ENCODE measurements around the gene RAB31. TPM values are rescaled to one million over a fixed set of nuclear protein-coding genes. Genes with fewer than 3 reads are reported as not detected.

The RAB31 gene
- total and polyA plus RNA-seq, 2 of the 13 experiments (the other 11 are each of a cell fraction or from before 2014, with no cell fraction given): 1.1 to 1.7 TPM

DNA sequence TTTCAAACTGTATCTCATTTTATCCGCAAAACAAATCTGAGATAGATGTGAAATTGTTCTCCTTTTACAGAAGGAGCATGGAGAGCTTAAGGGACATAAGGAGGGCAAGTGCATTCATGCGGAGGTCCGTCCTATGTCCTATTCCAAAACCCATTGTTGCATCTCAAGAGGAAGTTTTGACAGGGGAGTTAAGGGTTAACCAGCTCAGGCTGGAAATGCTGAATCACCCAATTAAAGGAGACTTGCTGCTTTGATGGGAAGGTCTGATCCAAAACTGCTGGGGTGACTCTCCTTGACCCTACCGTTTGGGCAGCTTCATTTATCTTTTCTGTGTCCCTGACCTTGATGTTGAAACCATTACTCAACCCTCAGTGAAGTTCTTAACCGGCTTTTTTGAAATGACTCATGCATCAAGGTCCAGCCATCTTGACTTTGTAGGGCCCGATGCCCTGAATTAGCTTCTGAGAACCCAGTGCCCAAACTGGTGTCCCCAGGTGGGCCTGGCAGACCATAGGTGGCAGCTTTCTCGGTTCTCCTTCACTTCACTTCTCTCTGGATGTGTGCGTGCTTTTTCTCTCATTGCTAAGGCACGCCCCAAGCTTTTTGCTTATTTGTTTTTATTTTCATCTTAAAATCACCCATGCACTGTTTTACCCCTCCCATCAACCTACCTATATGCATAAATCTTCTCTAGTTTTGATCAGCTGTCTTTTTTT, 161.8 kb downstream of the RAB31 start (continued):
- TF ChIP-seq XRCC5 (optimal IDR thresholded peaks at IDR 0.05; ENCODE audit: low read length) (no peak), ZNF746 (CRISPR knock-in tag; IDR thresholded peaks at IDR 0.05) (no peak), SMARCC2 (IDR thresholded peaks at IDR 0.05) (no peak), ZIK1 (CRISPR knock-in tag; IDR thresholded peaks at IDR 0.05; ENCODE audit: borderline replicate concordance, low read depth) (no peak), ZNF615 (CRISPR knock-in tag; IDR thresholded peaks at IDR 0.05; ENCODE audit: borderline replicate concordance) (0 out of 2 replicates have a peak, but pooled peaks have one; percentile 36), SETDB1 (CRISPR knock-in tag; IDR thresholded peaks at IDR 0.05; ENCODE audit: borderline replicate concordance) (no peak), ZNF776 (CRISPR knock-in tag; IDR thresholded peaks at IDR 0.05) (no peak), CCAR2 (optimal IDR thresholded peaks at IDR 0.05; ENCODE audit: low read depth, low read length) (no peak), ZNF225 (CRISPR knock-in tag; IDR thresholded peaks at IDR 0.05) (no peak), ZNF557 (CRISPR knock-in tag; IDR thresholded peaks at IDR 0.05) (no peak), PHF8 (CRISPR knock-in tag; IDR thresholded peaks at IDR 0.05) (no peak; the same call in 1 of the 2 replicates), U2AF2 (IDR thresholded peaks at IDR 0.05; ENCODE audit: low read depth, low read length) (no peak), ZFAT (CRISPR knock-in tag; conservative IDR thresholded peaks at IDR 0.05) (no peak), CHD2 (IDR thresholded peaks at IDR 0.05; ENCODE audit: low read depth, low read length) (no peak)
- TF ChIP-seq, protein P1, sequence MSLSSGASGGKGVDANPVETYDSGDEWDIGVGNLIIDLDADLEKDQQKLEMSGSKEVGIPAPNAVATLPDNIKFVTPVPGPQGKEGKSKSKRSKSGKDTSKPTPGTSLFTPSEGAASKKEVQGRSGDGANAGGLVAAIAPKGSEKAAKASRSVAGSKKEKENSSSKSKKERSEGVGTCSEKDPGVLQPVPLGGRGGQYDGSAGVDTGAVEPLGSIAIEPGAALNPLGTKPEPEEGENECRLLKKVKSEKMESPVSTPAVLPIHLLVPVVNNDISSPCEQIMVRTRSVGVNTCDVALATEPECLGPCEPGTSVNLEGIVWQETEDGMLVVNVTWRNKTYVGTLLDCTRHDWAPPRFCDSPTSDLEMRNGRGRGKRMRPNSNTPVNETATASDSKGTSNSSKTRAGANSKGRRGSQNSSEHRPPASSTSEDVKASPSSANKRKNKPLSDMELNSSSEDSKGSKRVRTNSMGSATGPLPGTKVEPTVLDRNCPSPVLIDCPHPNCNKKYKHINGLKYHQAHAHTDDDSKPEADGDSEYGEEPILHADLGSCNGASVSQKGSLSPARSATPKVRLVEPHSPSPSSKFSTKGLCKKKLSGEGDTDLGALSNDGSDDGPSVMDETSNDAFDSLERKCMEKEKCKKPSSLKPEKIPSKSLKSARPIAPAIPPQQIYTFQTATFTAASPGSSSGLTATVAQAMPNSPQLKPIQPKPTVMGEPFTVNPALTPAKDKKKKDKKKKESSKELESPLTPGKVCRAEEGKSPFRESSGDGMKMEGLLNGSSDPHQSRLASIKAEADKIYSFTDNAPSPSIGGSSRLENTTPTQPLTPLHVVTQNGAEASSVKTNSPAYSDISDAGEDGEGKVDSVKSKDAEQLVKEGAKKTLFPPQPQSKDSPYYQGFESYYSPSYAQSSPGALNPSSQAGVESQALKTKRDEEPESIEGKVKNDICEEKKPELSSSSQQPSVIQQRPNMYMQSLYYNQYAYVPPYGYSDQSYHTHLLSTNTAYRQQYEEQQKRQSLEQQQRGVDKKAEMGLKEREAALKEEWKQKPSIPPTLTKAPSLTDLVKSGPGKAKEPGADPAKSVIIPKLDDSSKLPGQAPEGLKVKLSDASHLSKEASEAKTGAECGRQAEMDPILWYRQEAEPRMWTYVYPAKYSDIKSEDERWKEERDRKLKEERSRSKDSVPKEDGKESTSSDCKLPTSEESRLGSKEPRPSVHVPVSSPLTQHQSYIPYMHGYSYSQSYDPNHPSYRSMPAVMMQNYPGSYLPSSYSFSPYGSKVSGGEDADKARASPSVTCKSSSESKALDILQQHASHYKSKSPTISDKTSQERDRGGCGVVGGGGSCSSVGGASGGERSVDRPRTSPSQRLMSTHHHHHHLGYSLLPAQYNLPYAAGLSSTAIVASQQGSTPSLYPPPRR (CRISPR knock-in tag; IDR thresholded peaks at IDR 0.05; ENCODE audit: borderline replicate concordance): peak; percentile 73; the same call in 1 of the 2 replicates
- TF ChIP-seq, protein P2, sequence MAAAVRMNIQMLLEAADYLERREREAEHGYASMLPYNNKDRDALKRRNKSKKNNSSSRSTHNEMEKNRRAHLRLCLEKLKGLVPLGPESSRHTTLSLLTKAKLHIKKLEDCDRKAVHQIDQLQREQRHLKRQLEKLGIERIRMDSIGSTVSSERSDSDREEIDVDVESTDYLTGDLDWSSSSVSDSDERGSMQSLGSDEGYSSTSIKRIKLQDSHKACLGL (CRISPR knock-in tag; IDR thresholded peaks at IDR 0.05): no peak
- TF ChIP-seq, protein P3, sequence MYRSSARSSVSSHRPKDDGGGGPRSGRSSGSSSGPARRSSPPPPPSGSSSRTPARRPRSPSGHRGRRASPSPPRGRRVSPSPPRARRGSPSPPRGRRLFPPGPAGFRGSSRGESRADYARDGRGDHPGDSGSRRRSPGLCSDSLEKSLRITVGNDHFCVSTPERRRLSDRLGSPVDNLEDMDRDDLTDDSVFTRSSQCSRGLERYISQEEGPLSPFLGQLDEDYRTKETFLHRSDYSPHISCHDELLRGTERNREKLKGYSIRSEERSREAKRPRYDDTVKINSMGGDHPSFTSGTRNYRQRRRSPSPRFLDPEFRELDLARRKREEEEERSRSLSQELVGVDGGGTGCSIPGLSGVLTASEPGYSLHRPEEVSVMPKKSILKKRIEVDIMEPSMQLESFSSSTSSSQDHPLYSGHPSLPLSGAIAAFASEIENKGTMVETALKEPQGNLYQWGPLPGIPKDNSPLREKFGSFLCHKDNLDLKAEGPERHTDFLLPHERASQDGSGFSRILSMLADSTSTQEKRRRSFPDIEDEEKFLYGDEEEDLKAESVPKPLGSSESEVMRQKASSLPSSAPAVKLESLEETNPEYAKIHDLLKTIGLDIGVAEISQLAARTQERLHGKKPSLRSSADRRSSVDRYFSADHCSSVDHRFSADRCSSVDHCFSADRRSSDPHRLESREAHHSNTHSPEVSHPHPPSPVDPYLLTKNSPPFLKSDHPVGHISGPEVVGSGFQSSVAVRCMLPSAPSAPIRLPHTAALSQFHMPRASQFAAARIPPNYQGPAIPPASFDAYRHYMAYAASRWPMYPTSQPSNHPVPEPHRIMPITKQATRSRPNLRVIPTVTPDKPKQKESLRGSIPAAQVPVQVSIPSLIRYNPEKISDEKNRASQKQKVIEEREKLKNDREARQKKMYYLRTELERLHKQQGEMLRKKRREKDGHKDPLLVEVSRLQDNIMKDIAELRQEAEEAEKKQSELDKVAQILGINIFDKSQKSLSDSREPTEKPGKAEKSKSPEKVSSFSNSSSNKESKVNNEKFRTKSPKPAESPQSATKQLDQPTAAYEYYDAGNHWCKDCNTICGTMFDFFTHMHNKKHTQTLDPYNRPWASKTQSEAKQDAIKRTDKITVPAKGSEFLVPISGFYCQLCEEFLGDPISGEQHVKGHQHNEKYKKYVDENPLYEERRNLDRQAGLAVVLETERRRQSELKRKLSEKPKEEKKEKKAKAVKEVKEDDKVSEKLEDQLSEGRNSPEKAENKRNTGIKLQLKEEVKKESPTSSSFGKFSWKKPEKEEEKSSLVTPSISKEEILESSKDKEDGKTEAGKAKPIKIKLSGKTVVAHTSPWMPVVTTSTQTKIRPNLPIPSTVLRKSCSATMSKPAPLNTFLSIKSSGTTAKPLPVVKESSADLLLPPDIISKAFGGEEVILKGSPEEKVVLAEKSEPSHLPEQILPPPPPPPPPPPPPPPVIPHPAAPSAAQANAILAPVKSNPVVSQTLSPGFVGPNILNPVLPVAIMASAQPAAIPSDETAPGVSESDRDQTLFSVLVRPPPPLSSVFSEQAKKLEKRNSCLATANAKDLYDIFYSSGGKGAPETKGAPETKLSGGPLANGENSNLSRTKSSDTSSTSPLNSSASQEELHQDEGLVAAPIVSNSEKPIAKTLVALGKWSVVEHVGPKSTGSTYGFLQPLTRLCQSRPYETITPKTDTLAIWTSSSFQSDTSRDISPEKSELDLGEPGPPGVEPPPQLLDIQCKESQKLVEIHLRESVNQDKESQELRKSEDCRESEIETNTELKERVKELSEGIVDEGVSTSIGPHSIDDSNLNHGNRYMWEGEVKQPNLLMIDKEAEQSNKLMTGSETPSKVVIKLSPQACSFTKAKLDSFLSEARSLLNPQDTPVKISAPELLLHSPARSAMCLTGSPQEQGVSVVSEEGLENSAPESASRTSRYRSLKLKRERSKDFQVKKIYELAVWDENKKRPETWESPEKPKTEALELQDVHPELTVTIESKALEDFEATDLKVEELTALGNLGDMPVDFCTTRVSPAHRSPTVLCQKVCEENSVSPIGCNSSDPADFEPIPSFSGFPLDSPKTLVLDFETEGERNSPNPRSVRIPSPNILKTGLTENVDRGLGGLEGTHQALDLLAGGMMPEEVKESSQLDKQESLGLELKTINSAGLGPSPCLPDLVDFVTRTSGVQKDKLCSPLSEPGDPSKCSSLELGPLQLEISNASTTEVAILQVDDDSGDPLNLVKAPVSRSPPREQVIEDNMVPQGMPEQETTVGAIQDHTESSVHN (CRISPR knock-in tag; IDR thresholded peaks at IDR 0.05): no peak
